HCT116 (cell line): ENCODE data around the gene FAN1.

Source experiments
- CBX3 ChIP-seq: IDR thresholded peaks from 2 replicates; pipeline ENCODE4 v1.6.1; 2012; ENCODE audit warnings: low read depth
- CTCF ChIP-seq, 3 experiments: fragments of 200-600 bp in 1 of 3; sonication (generic) in 1 of 3; IDR thresholded peaks in 2 of 3; conservative IDR thresholded peaks in 1 of 3; 2 replicates each; pipeline ENCODE4 v1.5.1; 2012 to 2017; ENCODE audit warnings: low read depth in 2 of 3, low read length in 2 of 3, antibody characterized with exemption in 1 of 3, borderline replicate concordance in 1 of 3, control low read depth in 1 of 3, mild to moderate bottlenecking in 1 of 3, mixed read lengths in 1 of 3, mixed run types in 1 of 3, moderate library complexity in 1 of 3; ENCODE audit not compliant: insufficient read depth in 1 of 3
- ELF1 ChIP-seq: IDR thresholded peaks from 2 replicates; pipeline ENCODE4 v1.6.1; 2012; ENCODE audit warnings: low read depth, borderline replicate concordance
- EZH2 ChIP-seq: fragments of 200-600 bp; sonication (generic); IDR thresholded peaks from 2 replicates; pipeline ENCODE4 v1.6.1; 2017; ENCODE audit warnings: antibody characterized with exemption, mixed run types
- EZH2phosphoT487 ChIP-seq: fragments of 200-600 bp; IDR thresholded peaks from 2 replicates; pipeline ENCODE4 v1.6.1; 2018; ENCODE audit warnings: antibody characterized with exemption, borderline replicate concordance
- JUND ChIP-seq: IDR thresholded peaks from 2 replicates; pipeline ENCODE4 v1.6.1; 2012
- MAX ChIP-seq: IDR thresholded peaks from 2 replicates; pipeline ENCODE4 v1.6.1; 2012
- POLR2A ChIP-seq: IDR thresholded peaks from 2 replicates; pipeline ENCODE4 v1.7.0; 2011; ENCODE audit warnings: borderline replicate concordance; ENCODE audit not compliant: insufficient read depth, insufficient read length; ENCODE audit errors: extremely low read depth
- POLR2AphosphoS5 ChIP-seq: IDR thresholded peaks from 2 replicates; pipeline ENCODE4 v1.6.1; 2011; ENCODE audit warnings: mild to moderate bottlenecking, low read depth, low read length, moderate library complexity
- RAD21 ChIP-seq: IDR thresholded peaks from 2 replicates; pipeline ENCODE4 v1.6.1; 2012; ENCODE audit warnings: low read depth, mild to moderate bottlenecking
- YY1 ChIP-seq: IDR thresholded peaks from 2 replicates; pipeline ENCODE4 v1.6.1; 2011; ENCODE audit warnings: low read length, low read depth, moderate library complexity, mild to moderate bottlenecking; ENCODE audit not compliant: insufficient replicate concordance; ENCODE audit errors: extremely low read depth

- TF ChIP-seq CTCF (IDR thresholded peaks at IDR 0.05 in 2 of 3, conservative IDR thresholded peaks at IDR 0.05 in 1 of 3; ENCODE audit: borderline replicate concordance in 1 of 3, insufficient read depth in 1 of 3, low read depth in 2 of 3, low read length in 2 of 3) (no peak), RAD21 (no peak), POLR2AphosphoS5 (no peak), MAX (no peak), POLR2A (no peak), CBX3 (no peak), EZH2 (no peak), EZH2phosphoT487 (no peak), JUND (no peak), YY1 (no peak), ELF1 (no peak)
These were observed 26.3 kb downstream of the FAN1 start for GRCh38 chr15:30929982-30930381.
